ENCODE data around the gene GSTP1. TPM values are rescaled to one million over a fixed set of nuclear protein-coding genes. Genes with fewer than 3 reads are reported as not detected.

The GSTP1 gene
- polyA plus RNA-seq, 3 donors, result 853 to 1,483 (median 1,250) TPM

DNA sequence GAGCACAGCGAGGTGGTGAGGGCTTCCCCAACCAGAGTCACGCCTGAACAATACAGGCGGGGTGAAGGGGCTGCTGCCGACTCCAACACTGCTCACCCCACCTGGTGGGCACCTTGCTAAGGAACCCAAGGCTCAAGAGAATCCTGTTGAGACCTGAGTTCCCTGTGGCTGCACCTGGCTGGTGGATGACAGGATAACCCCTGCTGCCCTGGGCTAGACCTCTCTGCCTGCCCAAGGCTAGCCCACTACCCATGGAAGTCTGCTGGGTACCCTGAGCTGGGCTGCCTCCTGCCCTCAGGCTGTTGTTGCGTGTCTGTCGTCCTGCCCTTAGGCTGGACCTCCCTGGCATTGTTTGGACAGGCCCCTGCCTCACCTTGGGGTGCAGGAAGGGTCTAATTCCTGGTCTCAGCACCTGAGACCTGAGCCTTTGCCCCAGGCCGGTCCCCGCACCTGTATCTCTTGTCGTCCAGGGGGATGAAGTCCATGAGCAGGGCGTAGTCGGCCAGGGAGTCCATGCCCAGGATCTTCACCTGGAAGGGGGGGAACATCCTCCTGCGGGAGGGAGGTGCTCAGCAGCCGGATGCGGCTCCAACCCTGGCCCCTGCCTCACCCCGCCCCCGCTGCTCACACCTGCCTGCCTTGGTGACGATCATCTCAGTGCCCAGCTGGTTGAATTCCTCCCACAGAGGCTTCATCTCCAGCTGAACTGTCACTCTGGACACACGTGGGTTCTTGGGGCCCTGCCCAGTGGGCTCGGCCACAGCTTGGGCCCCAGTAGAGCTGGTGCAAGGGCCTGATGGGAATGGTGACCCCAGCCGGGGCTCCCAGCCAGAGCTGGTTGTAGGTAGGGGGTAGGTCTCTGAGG is 51.0 kb downstream of the GSTP1 start:
- Mint-ChIP-seq H3K36me3 (no peaks in the 10 kb centered on the region), H3K27ac (no peak overlapping the region), H3K4me3 (no peak overlapping the region), H3K9me3 (peaks cover 0 to 6% (median 2%) of the 10 kb centered on the region in 7 donors), H3K4me1 (peaks cover 17% of the 10 kb centered on the region), H3K27me3 (ENCODE audit: low read depth in 3 of 3) (peaks cover 0 to 4% (median 4%) of the 10 kb centered on the region in 3 donors)
- Histone ChIP-seq H3K9me3 (replicated peaks in 1 of 2; ENCODE audit: control insufficient read depth in 1 of 2, insufficient read depth in 1 of 2, low read length in 2 of 2) (no peaks in the 10 kb centered on the region), H4K20me1 (ENCODE audit: insufficient read depth, low read length) (no peaks in the 10 kb centered on the region), H3K27ac (ENCODE audit: low read depth in 1 of 2, low read length in 2 of 2) (no peak overlapping the region), H3K4me2 (replicated peaks; ENCODE audit: extremely low read depth, low read length, poor library complexity, severe bottlenecking) (no peak overlapping the region), H3K79me2 (ENCODE audit: insufficient read depth, low read length) (no peaks in the 10 kb centered on the region), H3K27me3 (ENCODE audit: control insufficient read depth in 2 of 2, insufficient read depth in 2 of 2, low read length in 2 of 2) (no peaks in the 10 kb centered on the region), H3K36me3 (replicated peaks in 1 of 2; ENCODE audit: control insufficient read depth in 1 of 2, insufficient read depth in 2 of 2, low read length in 2 of 2) (no peaks in the 10 kb centered on the region), H3K4me1 (ENCODE audit: control insufficient read depth in 1 of 2, insufficient read depth in 2 of 2, low read length in 2 of 2) (peaks cover 10 to 22% of the 10 kb centered on the region in 2 donors), H3K9ac (ENCODE audit: insufficient read depth, low read length, poor library complexity, severe bottlenecking) (no peak overlapping the region), H2AFZ (ENCODE audit: insufficient read depth, low read depth, low read length, poor library complexity, severe bottlenecking) (no peak overlapping the region), H3K4me3 (replicated peaks in 1 of 3; ENCODE audit: low read depth in 2 of 3, low read length in 3 of 3) (no peak overlapping the region)
- intact Hi-C loops (cut with micrococcal nuclease), result loop anchor here in 1 of 2 donors (5.0 kb wide), 1 partner anchor 173 kb away; no protein-coding TSS in a partner anchor
- no peak for DNase-seq
- 94% methylated on average over 17 of the region's 20 CpGs for WGBS (ENCODE audit: insufficient coverage)
- TF ChIP-seq, protein P1, sequence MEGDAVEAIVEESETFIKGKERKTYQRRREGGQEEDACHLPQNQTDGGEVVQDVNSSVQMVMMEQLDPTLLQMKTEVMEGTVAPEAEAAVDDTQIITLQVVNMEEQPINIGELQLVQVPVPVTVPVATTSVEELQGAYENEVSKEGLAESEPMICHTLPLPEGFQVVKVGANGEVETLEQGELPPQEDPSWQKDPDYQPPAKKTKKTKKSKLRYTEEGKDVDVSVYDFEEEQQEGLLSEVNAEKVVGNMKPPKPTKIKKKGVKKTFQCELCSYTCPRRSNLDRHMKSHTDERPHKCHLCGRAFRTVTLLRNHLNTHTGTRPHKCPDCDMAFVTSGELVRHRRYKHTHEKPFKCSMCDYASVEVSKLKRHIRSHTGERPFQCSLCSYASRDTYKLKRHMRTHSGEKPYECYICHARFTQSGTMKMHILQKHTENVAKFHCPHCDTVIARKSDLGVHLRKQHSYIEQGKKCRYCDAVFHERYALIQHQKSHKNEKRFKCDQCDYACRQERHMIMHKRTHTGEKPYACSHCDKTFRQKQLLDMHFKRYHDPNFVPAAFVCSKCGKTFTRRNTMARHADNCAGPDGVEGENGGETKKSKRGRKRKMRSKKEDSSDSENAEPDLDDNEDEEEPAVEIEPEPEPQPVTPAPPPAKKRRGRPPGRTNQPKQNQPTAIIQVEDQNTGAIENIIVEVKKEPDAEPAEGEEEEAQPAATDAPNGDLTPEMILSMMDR (IDR thresholded peaks at IDR 0.05), result no peak

DNA sequence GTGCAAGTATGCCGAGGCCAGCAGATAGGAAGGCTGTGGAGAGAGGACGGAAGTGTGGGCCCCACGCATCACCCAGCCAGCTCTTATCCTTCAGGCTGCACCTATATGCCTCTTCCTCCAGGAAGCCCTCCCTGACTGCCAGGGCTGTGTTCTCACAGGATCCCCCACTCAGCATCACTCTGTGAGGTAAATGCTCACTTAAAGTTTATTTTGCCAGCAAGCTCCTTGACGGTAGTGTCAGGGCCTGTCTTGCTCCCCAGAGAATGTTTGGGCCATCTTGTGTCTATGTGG is 51.6 kb downstream of the GSTP1 start:
- H3K27ac Mint-ChIP-seq, result no peak overlapping the region

More for the DNA sequence above, 51.6 kb downstream of the GSTP1 start:
- Histone ChIP-seq H3K4me2 (replicated peaks; ENCODE audit: extremely low read depth, low read length, poor library complexity, severe bottlenecking) (no peak overlapping the region), H3K79me2 (ENCODE audit: insufficient read depth, low read length) (no peaks in the 10 kb centered on the region), H3K36me3 (replicated peaks in 1 of 2; ENCODE audit: control insufficient read depth in 1 of 2, insufficient read depth in 2 of 2, low read length in 2 of 2) (no peaks in the 10 kb centered on the region), H3K27me3 (ENCODE audit: control insufficient read depth in 2 of 2, insufficient read depth in 2 of 2, low read length in 2 of 2) (no peaks in the 10 kb centered on the region), H3K9me3 (replicated peaks in 1 of 2; ENCODE audit: control insufficient read depth in 1 of 2, insufficient read depth in 1 of 2, low read length in 2 of 2) (no peaks in the 10 kb centered on the region), H3K4me1 (ENCODE audit: control insufficient read depth in 1 of 2, insufficient read depth in 2 of 2, low read length in 2 of 2) (peaks cover 10 to 20% of the 10 kb centered on the region in 2 donors), H3K9ac (ENCODE audit: insufficient read depth, low read length, poor library complexity, severe bottlenecking) (no peak overlapping the region), H4K20me1 (ENCODE audit: insufficient read depth, low read length) (no peaks in the 10 kb centered on the region), H3K4me3 (replicated peaks in 1 of 3; ENCODE audit: low read depth in 2 of 3, low read length in 3 of 3) (no peak overlapping the region), H3K27ac (ENCODE audit: low read depth in 1 of 2, low read length in 2 of 2) (no peak overlapping the region), H2AFZ (ENCODE audit: insufficient read depth, low read depth, low read length, poor library complexity, severe bottlenecking) (no peak overlapping the region)
- 94% methylated on average over 4 of the region's 4 CpGs for WGBS (ENCODE audit: insufficient coverage)
- DNase-seq, result no peak
- peaks cover 0 to 6% (median 4%) of the 10 kb centered on the region in 3 donors for H3K27me3 Mint-ChIP-seq (ENCODE audit: low read depth in 3 of 3)
- no peak overlapping the region for H3K4me3 Mint-ChIP-seq
- peaks cover 0 to 6% (median 2%) of the 10 kb centered on the region in 7 donors for H3K9me3 Mint-ChIP-seq
- intact Hi-C loops (cut with micrococcal nuclease), result no loop called here
- H3K36me3 Mint-ChIP-seq, result no peaks in the 10 kb centered on the region
- TF ChIP-seq, protein P1 (IDR thresholded peaks at IDR 0.05), result no peak
- peaks cover 17% of the 10 kb centered on the region for H3K4me1 Mint-ChIP-seq

Small RNA genes lying within 50 kb of the gene (small RNA-seq; reads per million reads assigned to genes)
- gene AP003385.3 (ENCODE audit: insufficient read length, low read depth), result not detected

Other genes starting within 250 kb of the GSTP1 start
- 100 to 1,000 TPM; 157 to 205 (median 176) TPM for gene POLD4, start 230.3 kb upstream of the GSTP1 start, polyA plus RNA-seq
- gene CLCF1, start 210.2 kb upstream of the GSTP1 start, polyA plus RNA-seq, result 10 to 100 TPM in 1 of 3 donors, under 1 TPM in 2; 0.44 to 14.8 (median 0.94) TPM
- gene RAD9A, start 191.8 kb upstream of the GSTP1 start, polyA plus RNA-seq, result 10 to 100 TPM in 1 of 3 donors, 1 to 10 TPM in 2; 3.7 to 31.7 (median 3.8) TPM
- gene PPP1CA, start 182.0 kb upstream of the GSTP1 start, polyA plus RNA-seq, result 100 to 1,000 TPM; 209 to 551 (median 461) TPM
- gene TBC1D10C, start 179.7 kb upstream of the GSTP1 start, polyA plus RNA-seq, result 10 to 100 TPM; 68.6 to 72.9 (median 71.6) TPM
- gene CARNS1, start 168.1 kb upstream of the GSTP1 start, polyA plus RNA-seq, result under 1 TPM in 1 of 3 donors, not detected in 2; 0.09 TPM
- 100 to 1,000 TPM in 1 of 3 donors, 10 to 100 TPM in 2; 51.6 to 101 (median 53.8) TPM for gene RPS6KB2, start 155.3 kb upstream of the GSTP1 start, polyA plus RNA-seq
- 10 to 100 TPM in 1 of 3 donors, 1 to 10 TPM in 2; 2.1 to 14.3 (median 2.8) TPM for gene PTPRCAP, start 146.1 kb upstream of the GSTP1 start, polyA plus RNA-seq
- 100 to 1,000 TPM; 105 to 151 (median 106) TPM for gene CORO1B, start 140.3 kb upstream of the GSTP1 start, polyA plus RNA-seq
- not detected for gene GPR152, start 131.1 kb upstream of the GSTP1 start, polyA plus RNA-seq
- gene CABP4, start 128.5 kb upstream of the GSTP1 start, polyA plus RNA-seq, result 1 to 10 TPM in 1 of 3 donors, under 1 TPM in 1, not detected in 1; 0.28 to 1.7 TPM
- 100 to 1,000 TPM in 1 of 3 donors, 10 to 100 TPM in 2; 67.4 to 104 (median 76.8) TPM for gene TMEM134, start 114.6 kb upstream of the GSTP1 start, polyA plus RNA-seq
- 100 to 1,000 TPM in 1 of 3 donors, 10 to 100 TPM in 2; 76.7 to 132 (median 99.3) TPM for gene AIP, start 100.8 kb upstream of the GSTP1 start, polyA plus RNA-seq
- gene PITPNM1, start 78.4 kb upstream of the GSTP1 start, polyA plus RNA-seq, result 100 to 1,000 TPM in 1 of 3 donors, 10 to 100 TPM in 2; 11.7 to 122 (median 22.2) TPM
- gene CDK2AP2, start 75.7 kb upstream of the GSTP1 start, polyA plus RNA-seq, result 10 to 100 TPM; 47.8 to 80.2 (median 78.5) TPM
- not detected for gene CABP2, start 60.4 kb upstream of the GSTP1 start, polyA plus RNA-seq
- 100 to 1,000 TPM in 1 of 3 donors, 10 to 100 TPM in 2; 71.6 to 174 (median 72.1) TPM for gene NDUFV1, start 23.1 kb downstream of the GSTP1 start, polyA plus RNA-seq
- 1 to 10 TPM in 2 of 3 donors, under 1 TPM in 1; 0.92 to 1.4 (median 1.3) TPM for gene NUDT8, start 46.1 kb downstream of the GSTP1 start, polyA plus RNA-seq
- gene TBX10, start 56.0 kb downstream of the GSTP1 start, polyA plus RNA-seq, result not detected
- gene ACY3, start 66.9 kb downstream of the GSTP1 start, polyA plus RNA-seq, result under 1 TPM; 0.16 to 0.61 (median 0.21) TPM
- not detected for gene ALDH3B2, start 90.8 kb downstream of the GSTP1 start, polyA plus RNA-seq